Astrocyte (in vitro differentiated cells and primary cell): Measurements from ENCODE around the gene TSSK1B.

Experiments
- CTCF ChIP-seq: IDR thresholded peaks from 2 replicates; pipeline ENCODE4 v1.5.1; 2011; ENCODE audit warnings: low read depth, mild to moderate bottlenecking, inconsistent platforms, low read length, moderate library complexity; ENCODE audit not compliant: insufficient read depth
- EZH2 ChIP-seq: IDR thresholded peaks from 2 replicates; pipeline ENCODE4 v1.6.1; 2012; ENCODE audit warnings: mild to moderate bottlenecking, low read length, inconsistent platforms; ENCODE audit not compliant: insufficient read depth

DNA sequence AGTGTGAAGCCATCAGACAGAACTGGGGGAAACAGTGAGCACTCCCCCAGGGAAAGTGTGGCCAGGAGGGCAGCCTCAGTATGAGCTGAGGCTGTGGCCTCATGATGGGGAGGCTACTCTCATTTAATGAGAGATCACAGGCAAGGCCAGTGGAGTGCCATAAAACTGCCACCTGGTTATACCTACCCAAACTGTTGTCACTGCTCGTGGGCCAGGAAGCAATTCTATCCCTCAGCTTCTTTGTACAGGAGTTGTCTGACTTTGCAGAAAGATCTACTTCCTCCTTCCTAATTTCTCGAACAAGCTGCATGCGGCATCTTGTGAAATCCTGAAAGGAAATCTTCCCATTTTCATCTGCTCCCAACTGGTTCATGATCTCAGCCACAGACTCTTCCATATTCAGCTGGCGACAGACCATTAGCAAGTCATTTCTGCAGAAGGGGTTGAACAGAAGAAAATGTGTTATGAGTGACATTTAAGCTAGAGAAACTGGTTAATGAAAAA lies 50.0 kb downstream of the TSSK1B start:
- TF ChIP-seq CTCF (no peak), EZH2 (no peak)
